ENCODE measurements around the gene RRAD.

GRCh38 chr16:66902648-66903543 lies 22.4 kb downstream of the RRAD start:
- TF ChIP-seq, protein P1, sequence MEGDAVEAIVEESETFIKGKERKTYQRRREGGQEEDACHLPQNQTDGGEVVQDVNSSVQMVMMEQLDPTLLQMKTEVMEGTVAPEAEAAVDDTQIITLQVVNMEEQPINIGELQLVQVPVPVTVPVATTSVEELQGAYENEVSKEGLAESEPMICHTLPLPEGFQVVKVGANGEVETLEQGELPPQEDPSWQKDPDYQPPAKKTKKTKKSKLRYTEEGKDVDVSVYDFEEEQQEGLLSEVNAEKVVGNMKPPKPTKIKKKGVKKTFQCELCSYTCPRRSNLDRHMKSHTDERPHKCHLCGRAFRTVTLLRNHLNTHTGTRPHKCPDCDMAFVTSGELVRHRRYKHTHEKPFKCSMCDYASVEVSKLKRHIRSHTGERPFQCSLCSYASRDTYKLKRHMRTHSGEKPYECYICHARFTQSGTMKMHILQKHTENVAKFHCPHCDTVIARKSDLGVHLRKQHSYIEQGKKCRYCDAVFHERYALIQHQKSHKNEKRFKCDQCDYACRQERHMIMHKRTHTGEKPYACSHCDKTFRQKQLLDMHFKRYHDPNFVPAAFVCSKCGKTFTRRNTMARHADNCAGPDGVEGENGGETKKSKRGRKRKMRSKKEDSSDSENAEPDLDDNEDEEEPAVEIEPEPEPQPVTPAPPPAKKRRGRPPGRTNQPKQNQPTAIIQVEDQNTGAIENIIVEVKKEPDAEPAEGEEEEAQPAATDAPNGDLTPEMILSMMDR (conservative IDR thresholded peaks at IDR 0.05; ENCODE audit: low read depth, low read length), result no peak
- no peak for TF ChIP-seq EZH2 (IDR thresholded peaks at IDR 0.05; ENCODE audit: low read length, unreplicated experiment)
- TF ChIP-seq EZH2phosphoT487 (IDR thresholded peaks at IDR 0.05; ENCODE audit: borderline replicate concordance, low read length), result no peak
